D721Med (cell line): ENCODE results near the gene OPN1SW.

Source experiments
- DNase-seq: peaks from one replicate; pipeline ENCODE4 v3.0.0; 2011; ENCODE audit warnings: low spot score; ENCODE audit not compliant: insufficient read length
- FAIRE-seq: peaks from 2 replicates; lab custom pipeline; 2011; peaks lifted over from hg19 to GRCh38; lab: Jason Lieb, UNC
- CTCF ChIP-seq: IDR thresholded peaks from 2 replicates; pipeline ENCODE4 v1.5.1; 2012; ENCODE audit warnings: mild to moderate bottlenecking, control low read depth; ENCODE audit not compliant: insufficient read depth; ENCODE audit errors: missing control alignments

The OPN1SW gene

GRCh38 chr7:128811631-128812430 lies 36.2 kb upstream of the OPN1SW start:
- DNase-seq (no peak), FAIRE-seq (no peak)
- no peak for TF ChIP-seq CTCF

- DNase-seq, result no peak
- no peak for FAIRE-seq
- TF ChIP-seq CTCF, result no peak
Measured at GRCh38 chr7:128810997-128811396, 35.4 kb upstream of the OPN1SW start.

GRCh38 chr7:128810473-128810872 lies 34.9 kb upstream of the OPN1SW start:
- no peak for FAIRE-seq
- DNase-seq, result no peak
- no peak for TF ChIP-seq CTCF

GRCh38 chr7:128809363-128809762 lies 33.8 kb upstream of the OPN1SW start:
- DNase-seq (no peak), FAIRE-seq (no peak)
- no peak for TF ChIP-seq CTCF

GRCh38 chr7:128807191-128807590 lies 31.6 kb upstream of the OPN1SW start:
- DNase-seq, result no peak
- TF ChIP-seq CTCF, result no peak
- no peak for FAIRE-seq

GRCh38 chr7:128805225-128805624 lies 29.6 kb upstream of the OPN1SW start:
- no peak for DNase-seq
- TF ChIP-seq CTCF, result no peak
- FAIRE-seq, result no peak

- TF ChIP-seq CTCF, result no peak
- DNase-seq (no peak), FAIRE-seq (no peak)
Measured at GRCh38 chr7:128804484-128804883, 28.9 kb upstream of the OPN1SW start.
